GM21528 (cell line): ENCODE results near the gene RAD9A.

Experiments
- ATAC-seq: cut with Tn5 transposase; IDR thresholded peaks from one replicate; pipeline ENCODE4 v1.9.1; 2021; ENCODE audit warnings: mild to moderate bottlenecking, moderate library complexity; ENCODE audit not compliant: unreplicated experiment, low FRiP score

RAD9A gene

DNA sequence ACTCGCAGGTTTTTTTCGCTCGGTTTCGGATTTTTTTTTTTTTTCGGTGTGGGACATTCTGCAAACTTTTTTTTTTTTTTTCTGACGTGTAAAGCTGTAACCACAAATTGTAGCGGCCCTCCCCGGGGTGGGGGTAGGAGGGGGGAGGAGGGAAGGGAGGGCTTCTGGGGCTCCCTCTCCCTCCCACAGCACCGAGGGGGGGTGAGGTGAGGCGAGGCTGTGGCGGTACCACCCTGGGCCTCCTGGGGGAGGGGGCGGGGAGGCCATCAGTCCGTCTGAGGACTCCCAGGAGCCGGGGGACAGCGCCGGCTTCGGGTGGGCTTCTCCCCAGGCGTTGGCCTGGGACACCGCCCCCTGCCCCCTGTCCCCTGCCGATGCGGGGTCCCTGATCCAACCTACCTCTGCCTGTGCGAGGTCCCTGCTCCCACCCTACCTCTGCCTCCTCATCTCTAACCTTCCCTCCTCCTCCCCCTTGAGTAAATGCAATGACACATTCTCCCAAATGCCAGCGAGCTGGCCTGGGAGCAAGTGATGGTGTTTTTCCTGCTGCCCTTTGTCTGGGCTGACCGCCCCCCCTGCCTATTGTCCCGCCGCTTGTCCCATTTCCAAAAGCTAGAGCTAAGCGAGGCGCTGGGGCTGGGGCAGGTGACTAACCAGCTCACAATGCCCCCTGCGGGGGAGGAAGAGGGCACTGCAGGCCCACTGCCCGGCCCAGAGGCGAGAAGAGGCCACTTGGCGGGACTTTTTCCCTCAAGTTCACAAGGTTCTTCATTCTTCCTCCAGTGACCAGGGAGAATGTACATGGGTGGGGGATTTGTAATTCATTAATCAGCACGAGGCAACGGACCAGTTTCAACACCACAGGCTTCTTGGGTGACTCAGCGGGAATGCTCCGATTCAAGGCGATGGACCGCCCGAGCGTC lies 17.9 kb upstream of the RAD9A start:
- no peak for ATAC-seq

DNA sequence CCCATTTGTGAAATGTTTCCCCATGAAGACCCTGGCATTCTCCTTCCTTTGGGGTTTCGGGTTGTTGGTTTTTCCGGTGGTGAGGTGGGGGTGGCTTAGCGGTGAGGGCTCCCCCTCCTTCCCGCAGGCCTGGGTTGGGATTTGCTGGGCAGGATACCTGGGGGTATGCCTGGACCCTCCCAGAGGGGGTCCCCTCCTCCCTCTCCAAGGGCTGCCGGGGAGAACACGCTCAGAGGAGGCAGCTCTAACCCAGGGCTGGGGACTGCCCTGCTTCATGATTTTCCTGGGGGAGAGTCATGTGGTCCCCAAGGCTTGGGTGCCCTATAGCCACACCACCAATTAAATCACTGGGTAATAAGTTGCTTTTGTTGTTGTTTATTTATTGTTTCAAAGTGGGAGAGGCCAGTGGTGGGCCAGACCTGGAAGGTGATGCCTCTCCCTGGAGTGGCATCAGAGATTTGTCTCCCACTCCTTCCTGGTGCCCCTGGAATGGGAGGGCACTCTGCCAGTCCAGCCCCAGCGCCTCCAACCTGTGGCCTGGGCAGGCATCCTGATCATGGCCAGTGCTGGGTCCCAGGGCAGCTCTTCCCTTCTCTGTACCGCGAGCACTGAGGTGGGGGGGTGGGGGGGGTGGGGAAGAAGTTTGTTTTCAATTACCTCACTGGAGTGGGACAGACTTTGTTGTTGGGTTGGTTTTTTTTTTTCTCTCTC lies 17.1 kb upstream of the RAD9A start:
- no peak for ATAC-seq

DNA sequence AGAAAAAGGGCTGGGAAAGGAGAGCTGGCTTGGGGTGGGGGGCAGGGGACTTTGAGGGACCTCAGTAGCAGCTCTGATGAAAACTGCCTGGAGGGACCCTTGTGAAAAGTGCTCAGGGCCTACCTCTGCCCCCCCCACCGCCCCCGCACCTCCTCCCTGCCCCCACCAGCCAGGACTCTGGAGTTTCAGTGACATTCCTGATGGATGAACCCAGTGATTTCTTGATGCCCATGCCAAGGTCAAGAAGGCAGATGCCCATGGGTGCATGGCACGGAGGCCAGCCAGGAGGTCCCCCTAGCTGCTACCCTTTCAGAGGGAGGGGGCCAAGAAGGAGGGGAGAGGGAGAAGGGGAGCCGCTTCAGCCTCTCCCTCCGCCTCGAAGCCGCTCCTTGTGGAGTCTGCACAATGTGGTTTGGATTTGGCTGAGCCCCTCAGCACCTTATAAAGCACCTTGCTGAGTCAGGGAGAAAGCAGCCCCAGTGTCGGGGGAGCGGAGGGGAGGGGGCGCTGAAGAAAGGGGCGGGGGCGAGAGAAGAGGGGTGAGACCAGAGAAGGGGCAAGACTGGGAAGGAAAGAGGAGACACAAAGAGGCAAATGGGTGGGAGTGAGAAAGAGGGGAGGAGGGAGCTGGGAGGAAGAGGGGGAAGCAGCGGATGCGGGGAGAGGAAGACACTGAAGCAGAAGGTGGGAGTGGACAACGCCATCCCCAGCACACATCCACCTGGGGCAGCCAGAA lies 16.3 kb upstream of the RAD9A start:
- no peak for ATAC-seq

DNA sequence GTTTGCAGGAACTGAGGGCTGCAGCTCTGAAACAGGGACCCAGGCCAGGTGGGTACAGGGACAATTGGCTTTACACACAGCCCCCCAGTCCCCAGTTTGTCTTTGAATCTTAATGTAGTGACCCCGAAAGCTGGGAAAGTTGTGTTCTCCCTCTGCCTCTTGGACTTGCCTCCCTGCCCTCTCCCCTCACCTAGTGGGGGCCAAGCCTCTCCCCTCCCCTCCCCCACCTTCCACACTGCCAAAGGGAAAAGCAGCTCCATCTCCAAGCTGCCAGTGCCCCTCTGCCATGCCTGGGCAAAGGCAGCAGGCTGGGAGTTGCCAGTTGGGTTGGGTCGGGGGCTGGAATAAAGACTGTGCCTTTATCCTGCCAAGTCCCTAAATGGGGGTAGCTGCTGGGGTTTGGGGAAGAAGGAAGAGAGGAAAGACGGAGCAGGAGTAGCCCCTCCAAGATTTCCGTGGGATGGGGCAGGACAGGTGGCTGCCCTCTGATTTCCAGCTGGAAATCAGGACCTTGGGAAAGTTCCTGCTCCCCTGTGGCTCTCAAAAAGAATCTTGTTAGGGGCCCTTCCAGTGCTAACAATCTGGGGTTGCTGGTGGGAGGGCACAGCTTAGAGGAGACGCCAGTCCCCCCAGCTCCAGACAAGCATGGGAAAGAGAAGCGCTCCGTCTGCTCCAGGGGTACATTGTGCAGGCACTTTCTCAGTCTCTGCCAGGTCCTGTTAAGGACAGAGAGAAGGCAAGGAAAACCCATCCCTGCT lies 15.5 kb upstream of the RAD9A start:
- no peak for ATAC-seq

DNA sequence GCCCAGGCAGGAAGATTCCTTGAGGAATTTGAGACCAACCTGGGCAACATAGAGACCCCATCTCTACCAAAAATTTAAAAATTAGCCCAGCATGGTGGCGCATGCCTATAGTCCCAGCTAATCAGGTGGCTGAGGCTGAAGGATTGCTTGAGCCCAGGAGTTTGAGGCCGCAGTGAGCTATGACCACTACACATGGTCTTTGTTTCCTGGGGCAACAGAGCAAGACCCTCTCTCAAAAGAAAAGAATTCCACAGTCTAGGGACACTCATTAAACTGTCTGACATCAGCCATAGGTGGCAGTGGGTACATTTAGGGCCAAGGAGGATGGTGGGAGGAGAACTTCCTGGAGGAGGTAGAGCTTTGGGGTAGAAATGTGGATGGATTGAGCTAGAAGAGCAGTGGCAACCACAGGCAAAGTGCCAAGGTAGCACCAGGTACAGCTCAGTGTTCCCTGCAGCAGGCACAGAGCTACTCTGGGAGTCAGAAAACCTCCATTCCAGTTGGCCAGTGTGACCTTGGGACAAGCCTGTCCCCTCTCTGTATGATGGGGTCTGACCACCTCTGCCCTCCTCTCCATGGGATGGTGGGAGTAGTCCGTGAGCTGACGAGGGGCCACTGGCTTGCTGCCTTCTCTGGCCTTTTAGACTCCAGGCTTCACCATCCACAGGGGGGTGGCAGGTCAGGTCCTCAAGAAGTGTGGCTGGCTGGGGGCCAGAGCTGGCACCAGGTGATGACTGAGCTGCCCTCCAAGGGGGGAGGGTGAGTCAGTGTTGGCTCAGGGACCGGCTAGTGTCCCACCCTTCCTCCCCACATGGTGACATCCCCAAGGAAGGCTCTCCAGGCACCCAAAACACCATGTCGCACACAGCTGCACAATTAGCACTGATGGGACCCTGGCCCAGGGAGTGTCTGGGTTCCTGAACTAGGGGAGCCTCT lies 14.6 kb upstream of the RAD9A start:
- no peak for ATAC-seq

DNA sequence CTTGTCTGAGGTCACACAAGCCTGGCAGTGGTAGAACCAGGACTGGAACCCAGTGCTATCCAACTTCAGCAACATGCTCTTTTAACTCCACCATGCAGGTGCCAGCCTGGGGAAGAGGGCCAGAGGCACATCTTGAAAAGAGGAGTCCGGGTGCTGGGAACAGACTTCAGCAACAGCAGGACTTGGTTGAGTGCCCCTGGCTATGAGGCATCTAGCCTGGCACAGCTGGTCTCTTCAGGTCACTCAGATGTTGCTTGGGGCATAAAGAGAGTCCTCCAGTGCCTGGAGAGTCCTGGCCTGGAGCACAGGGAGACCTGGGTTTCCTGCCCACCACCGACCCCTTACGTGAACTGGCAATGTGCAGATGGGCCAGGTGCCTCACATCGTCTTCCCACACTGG lies 13.2 kb upstream of the RAD9A start:
- no peak for ATAC-seq

DNA sequence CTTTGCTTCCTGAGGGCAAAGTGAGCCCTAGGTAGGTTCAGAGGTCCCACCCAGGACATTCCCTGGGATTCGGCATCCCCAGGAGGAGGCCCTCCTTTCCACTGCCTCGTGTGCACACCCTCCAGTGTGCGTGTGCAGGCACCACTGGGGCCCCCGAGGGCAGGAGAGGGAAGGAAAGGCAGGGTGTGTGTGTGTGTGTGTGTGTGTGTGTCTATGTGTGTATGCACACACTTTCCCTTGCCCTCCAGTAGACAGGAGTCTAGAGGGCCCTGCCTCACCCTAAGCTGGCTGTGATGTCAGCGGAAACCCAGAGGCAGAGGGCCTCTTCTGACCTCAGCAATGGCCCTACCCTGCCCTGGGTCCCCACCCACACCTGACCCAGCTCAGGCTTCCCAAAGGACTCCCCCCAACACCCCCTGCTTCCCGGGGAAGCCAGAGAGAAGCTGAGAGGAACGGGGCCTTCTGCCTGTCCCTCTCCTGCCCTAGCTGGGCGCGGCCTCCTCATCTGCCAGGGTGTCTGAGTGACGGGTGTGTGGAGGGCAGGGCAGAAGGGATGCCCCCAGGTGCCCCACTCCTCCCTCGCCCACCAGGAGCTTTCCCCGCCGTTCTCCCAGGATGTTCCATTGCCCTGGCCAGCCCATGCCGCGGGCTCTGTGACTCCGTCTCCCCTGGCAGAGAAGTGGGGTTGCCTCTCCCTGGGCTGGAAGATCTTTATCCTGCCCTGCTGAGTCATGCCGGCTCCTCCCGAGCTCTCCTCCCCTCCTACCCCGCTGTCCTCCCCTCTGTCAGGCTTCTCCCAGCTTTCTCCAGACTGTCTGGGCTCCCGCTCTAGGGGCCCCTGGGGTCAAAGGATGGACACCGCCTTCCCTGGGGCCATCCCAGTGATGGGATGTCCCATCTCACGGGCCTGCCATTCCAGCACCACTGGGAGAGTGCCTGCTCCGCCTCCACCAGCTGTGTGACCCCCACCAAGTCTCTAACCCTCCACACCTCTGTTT lies 12.4 kb upstream of the RAD9A start:
- no peak for ATAC-seq

DNA sequence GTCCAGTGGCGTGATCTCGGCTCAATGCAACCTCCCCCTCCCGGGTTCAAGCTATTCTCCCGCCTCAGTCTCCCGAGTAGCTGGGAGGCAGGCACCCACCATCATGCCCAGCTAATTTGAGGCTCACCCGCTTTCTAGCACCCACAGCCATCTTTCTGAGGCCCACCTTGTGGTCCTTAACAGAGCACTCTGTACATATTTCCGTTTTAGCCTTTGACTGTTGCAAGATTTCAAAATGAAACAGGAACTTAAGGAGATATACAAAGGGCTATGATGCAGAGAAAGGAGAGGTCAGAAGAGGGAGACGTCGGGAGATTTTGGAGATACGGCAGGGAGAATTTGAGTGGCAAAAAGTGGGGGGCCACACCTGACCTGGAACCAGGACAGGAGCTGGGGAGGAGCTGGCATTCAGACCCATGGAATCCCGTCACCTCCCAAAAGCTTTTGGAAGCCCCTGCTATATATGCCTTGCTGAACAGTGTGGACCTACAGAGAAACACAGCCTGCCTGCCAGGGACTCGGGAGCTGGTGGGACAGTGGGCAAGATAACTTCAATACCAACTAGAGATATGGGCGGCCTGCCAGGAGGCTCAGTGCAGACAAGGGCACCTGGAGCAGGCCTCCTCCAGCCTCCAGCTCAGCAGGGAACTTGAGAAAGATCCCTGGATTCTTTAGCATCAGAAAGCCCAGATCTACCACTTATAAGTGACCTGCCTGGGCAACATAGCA lies 10.4 kb upstream of the RAD9A start:
- ATAC-seq: no peak

DNA sequence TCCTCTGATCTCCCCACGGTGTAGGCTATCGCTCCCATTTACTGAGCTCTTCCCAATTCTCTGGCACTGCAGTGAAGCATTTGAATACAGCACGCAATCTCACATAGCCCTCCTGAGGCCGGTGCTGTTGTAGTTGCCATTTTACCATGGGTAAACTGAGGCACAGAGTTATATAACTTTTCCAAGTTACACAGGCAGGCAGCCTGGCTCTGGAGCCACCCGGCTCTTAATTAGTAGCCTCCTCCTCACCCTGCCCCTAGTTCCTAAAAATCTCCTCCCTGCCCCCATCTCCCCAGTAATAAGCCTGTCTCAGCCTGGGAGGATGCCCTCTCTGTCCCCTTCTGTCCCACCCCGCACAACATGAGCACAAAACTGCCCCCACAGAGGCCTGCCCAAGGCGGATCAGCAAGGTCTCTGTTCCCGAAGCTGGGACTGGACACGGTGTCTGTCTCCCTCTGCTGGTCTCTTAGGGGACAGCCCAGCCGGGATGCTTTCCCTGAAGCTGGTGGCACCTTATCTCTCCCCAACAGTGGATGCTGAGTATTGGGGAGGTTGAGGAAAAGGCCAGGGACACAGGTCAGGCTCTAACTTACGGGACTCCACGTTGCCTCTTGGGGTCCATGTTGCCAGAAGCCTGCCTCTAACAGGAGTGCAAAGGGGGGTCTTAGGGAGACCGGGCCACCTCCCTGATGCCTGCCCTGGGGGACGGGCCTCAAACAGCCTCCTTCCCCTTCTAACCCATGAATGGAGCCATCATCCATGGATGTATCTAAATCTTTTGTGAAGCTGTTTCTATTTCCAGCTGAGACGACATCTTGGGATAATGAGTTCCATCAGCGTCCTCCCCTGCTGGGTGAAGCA lies 9.3 kb upstream of the RAD9A start:
- peak; percentile 54 for ATAC-seq

DNA sequence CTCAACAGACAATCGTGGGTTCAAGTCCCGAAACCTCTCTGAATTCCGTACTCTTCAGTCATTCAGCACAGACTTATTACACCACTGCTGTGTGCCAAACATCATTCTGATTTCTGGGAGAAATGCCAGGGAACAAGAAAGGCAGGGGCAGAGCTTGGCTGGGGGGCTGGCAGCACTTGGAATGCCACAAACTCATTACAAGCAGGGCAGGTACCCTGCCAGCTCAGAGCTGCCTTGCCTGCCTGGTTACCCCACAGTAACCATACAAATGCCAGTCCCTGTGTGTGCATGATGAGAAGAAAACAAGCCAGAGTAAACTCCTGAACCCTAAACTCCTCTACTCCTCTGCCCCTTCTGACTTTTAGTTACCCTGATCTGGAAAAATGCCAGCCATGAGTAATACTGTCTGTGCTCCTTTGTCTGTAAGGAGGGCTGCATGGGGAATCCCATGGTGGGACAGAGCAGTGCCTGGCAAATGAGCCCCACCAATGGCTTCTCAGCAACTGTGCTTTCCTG lies 6.9 kb upstream of the RAD9A start:
- ATAC-seq: no peak

DNA sequence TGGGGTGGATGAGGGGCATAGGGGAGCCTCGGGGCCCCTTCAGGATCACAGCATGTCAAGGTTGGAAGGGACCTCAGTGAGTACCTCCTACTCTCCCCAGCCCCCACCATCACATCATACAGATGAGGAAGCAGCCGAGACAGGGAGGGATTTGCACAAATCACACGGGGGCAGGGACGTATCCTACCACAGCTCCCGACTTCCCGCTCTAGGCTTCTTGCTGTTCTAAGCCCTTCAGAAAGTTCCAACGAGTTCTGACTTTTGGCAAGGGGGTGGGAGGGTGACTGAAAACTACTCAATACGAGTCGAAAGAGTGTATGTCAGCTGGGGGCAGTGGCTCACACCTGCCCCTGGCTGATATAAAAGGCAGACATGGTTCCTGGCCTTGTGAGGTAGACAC lies 4.7 kb upstream of the RAD9A start:
- ATAC-seq: no peak

DNA sequence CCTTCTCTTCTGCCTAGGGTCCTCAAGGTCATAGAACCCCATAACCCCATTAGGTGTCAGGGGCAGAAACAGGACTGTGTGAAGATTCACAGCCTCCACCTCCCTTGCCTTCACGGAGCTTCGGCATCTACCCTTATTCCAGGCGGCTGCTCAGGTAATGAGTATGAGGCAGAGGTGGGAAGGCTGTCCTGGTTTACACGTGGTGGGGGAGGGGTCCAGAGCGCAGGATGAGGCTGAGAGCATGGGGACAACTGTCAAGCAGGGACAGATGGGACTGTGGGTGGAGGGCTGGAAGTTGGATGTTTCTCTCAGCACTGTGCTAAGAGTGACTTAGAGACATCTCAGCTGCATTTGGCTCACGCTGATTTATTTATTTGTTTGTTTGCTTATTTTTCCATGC lies 4.3 kb upstream of the RAD9A start:
- no peak for ATAC-seq

DNA sequence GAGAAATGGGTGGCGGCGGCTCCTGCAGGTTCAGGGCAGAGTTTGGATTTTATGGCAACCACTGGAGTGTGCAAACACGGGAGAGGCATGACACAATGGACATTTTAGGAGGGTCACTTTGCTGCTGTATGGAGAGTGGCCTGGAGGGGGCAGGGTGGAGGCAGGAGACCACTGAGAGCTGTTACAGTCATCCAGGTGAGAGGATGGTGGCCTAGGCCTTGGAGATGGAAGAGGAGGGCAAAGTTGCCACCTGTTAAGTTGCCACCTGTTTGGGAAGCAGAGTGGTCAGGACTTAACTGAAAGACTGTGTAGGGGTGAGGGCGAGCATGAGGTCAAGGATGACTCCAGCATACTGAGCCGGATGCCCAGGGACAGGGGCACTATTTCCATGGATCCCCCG lies 2.3 kb upstream of the RAD9A start:
- ATAC-seq: no peak

DNA sequence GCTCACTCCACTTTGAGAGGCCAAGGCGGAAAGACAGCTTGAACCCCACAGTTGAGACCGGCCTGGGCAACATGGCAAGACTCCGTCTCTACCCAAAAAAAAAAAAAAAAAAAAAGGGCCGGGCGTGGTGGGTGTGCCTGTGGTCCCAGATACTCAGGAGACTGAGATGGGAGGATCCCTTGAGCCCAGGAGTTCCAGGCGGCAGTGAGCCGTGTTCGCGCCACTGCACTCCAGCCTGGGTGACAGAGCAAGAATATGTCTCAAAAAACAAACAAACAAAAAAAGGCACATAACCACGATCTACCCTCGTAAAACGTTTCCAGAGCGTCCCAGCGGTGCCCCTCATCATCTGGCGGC lies 861 bp upstream of the RAD9A start:
- no peak for ATAC-seq

DNA sequence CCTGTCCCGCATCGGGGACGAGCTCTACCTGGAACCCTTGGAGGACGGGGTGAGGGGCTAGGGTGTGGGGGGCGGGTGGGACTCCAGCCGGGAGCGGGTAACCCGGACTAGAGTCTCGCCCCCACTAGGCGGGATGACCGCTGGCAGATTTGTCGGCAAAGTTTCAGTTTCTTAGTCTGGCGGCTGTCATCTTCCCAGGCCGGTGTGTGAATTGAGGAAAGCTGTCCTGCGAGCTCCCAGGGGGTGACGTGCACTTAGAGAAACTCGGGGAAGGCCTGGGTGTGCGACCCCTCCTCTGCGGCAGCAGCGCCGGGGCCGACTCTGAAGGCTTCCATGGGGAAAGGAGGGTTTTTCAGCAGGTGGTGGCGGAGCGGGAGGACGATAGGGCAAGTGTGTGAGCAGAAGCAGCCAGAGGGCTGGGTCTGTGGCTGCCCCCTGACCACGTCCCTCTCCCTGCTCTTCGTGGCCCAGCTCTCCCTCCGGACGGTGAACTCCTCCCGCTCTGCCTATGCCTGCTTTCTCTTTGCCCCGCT lies 463 bp downstream of the RAD9A start:
- peak; percentile 2 for ATAC-seq

DNA sequence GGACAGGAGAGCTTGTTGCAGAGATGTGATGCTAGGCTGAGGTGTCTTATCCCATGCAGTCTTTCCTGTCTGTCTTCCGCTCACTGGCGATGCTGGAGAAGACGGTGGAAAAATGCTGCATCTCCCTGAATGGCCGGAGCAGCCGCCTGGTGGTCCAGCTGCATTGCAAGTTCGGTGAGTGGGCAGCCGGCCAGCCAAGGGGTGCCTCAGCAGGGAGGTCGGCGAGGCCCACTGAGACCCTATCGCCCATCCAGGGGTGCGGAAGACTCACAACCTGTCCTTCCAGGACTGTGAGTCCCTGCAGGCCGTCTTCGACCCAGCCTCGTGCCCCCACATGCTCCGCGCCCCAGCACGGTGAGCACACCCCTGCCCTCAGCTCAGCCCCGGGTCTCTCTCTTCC lies 1.7 kb downstream of the RAD9A start:
- no peak for ATAC-seq
